22Rv1 (cell line): ENCODE measurements around the gene CHMP1A.

Source experiments
- H3K27ac ChIP-seq: fragments of 450-650 bp; 2 replicates; pipeline ENCODE4 v1.5.1; 2017
- ZFX ChIP-seq: fragments of 450-650 bp; IDR thresholded peaks from 2 replicates; pipeline ENCODE4 v1.6.1; 2017; ENCODE audit warnings: antibody characterized with exemption, borderline replicate concordance
- TF ChIP-seq, protein P1 (sequence below): fragments of 450-650 bp; IDR thresholded peaks from 2 replicates; pipeline ENCODE4 v1.5.1; 2017; ENCODE audit warnings: mild to moderate bottlenecking

The CHMP1A gene

GRCh38 chr16:89672177-89672941, 14.9 kb upstream of the CHMP1A start:
- H3K27ac ChIP-seq = peak overlapping the region; percentile 86
- TF ChIP-seq ZFX = no peak
- TF ChIP-seq, protein P1, sequence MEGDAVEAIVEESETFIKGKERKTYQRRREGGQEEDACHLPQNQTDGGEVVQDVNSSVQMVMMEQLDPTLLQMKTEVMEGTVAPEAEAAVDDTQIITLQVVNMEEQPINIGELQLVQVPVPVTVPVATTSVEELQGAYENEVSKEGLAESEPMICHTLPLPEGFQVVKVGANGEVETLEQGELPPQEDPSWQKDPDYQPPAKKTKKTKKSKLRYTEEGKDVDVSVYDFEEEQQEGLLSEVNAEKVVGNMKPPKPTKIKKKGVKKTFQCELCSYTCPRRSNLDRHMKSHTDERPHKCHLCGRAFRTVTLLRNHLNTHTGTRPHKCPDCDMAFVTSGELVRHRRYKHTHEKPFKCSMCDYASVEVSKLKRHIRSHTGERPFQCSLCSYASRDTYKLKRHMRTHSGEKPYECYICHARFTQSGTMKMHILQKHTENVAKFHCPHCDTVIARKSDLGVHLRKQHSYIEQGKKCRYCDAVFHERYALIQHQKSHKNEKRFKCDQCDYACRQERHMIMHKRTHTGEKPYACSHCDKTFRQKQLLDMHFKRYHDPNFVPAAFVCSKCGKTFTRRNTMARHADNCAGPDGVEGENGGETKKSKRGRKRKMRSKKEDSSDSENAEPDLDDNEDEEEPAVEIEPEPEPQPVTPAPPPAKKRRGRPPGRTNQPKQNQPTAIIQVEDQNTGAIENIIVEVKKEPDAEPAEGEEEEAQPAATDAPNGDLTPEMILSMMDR = no peak

GRCh38 chr16:89671565-89671964, 14.1 kb upstream of the CHMP1A start:
- H3K27ac ChIP-seq = peak overlapping the region; percentile 86; the same call in 1 of the 2 replicates

GRCh38 chr16:89670496-89671431, 13.3 kb upstream of the CHMP1A start:
- H3K27ac ChIP-seq = peak overlapping the region; percentile 61
- TF ChIP-seq, protein P1 = no peak
- no peak for TF ChIP-seq ZFX

GRCh38 chr16:89669755-89670154, 12.2 kb upstream of the CHMP1A start:
- TF ChIP-seq, protein P1 = no peak
- no peak for TF ChIP-seq ZFX

GRCh38 chr16:89668790-89669158, 11.3 kb upstream of the CHMP1A start:
- peak overlapping the region; percentile 65 for H3K27ac ChIP-seq
- TF ChIP-seq, protein P1 = no peak
- no peak for TF ChIP-seq ZFX

More at GRCh38 chr16:89669755-89670154, 12.2 kb upstream of the CHMP1A start:
- H3K27ac ChIP-seq = peak overlapping the region; percentile 61

DNA sequence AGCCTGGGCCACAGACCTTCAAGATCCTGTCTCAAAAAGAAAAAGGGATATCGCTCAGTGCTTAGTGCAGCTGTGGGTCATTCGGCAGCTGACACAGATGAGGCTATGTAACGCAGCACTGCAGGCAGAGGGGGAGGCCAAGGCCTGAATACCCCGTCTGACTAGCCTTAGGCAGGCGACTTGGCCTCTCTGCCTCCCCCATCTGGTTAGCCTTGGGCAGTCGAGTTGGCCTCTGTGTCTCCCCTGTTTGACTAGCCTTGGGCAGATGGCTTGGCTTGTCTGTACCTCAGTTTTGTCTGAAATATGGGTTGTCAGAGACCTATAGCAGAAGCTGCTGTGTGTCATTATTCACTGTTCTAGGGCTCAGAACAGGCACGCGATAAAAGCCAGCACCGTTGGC, 10.1 kb upstream of the CHMP1A start:
- H3K27ac ChIP-seq = peak overlapping the region; percentile 65
- TF ChIP-seq ZFX = no peak
- TF ChIP-seq, protein P1 = no peak; the same call in 1 of the 2 replicates

- TF ChIP-seq, protein P1 = peak; percentile 41
- peak overlapping the region; percentile 65 for H3K27ac ChIP-seq
These were observed 9.5 kb upstream of the CHMP1A start for GRCh38 chr16:89667000-89667399.

- 0 out of 2 replicates have a peak overlapping the region, but pooled peaks have one; percentile 5 for H3K27ac ChIP-seq
These were observed 6.7 kb upstream of the CHMP1A start for GRCh38 chr16:89664238-89664637.
